WTC11 (cell line): ENCODE data around the gene ZSCAN21. TPM values are rescaled to one million over a fixed set of nuclear protein-coding genes. Genes with fewer than 3 reads are reported as not detected.

Experiments
- ATAC-seq: fragments of 200-7000 bp; cut with Tn5 transposase; 2 replicates; pipeline ENCODE4 v1.10.0; 2021; ENCODE audit warnings: mild to moderate bottlenecking, moderate library complexity
- CTCF ChIA-PET: fragments of 300-600 bp; sonication (Branson Sonifier 250); formaldehyde crosslinking; loops from one replicate; lab custom pipeline; 2021; ENCODE audit warnings: antibody characterized with exemption; lab: Charles Lee
- POLR2A ChIA-PET: fragments of 350-600 bp; sonication (Branson Sonifier 250); formaldehyde crosslinking; loops from one replicate; lab custom pipeline; 2021; ENCODE audit warnings: antibody characterized with exemption; lab: Charles Lee
- DNase-seq: peaks from one replicate; pipeline ENCODE4 v3.0.0; 2021; ENCODE audit warnings: low spot score
- H3K27ac Mint-ChIP-seq: 2 replicates; pipeline ENCODE4 v1.8.0; 2021; ENCODE audit warnings: mixed read lengths
- H3K27me3 Mint-ChIP-seq: 2 replicates; pipeline ENCODE4 v1.8.0; 2021; ENCODE audit warnings: low read depth, mild to moderate bottlenecking, moderate library complexity, mixed read lengths
- H3K36me3 Mint-ChIP-seq: 2 replicates; pipeline ENCODE4 v1.8.0; 2021; ENCODE audit warnings: mixed read lengths
- H3K4me1 Mint-ChIP-seq: 2 replicates; pipeline ENCODE4 v1.8.0; 2022; ENCODE audit warnings: mixed read lengths
- H3K4me3 Mint-ChIP-seq: 2 replicates; pipeline ENCODE4 v1.8.0; 2021; ENCODE audit warnings: mild to moderate bottlenecking, moderate library complexity, mixed read lengths
- H3K9me3 Mint-ChIP-seq: 2 replicates; pipeline ENCODE4 v1.8.0; 2021; ENCODE audit warnings: mixed read lengths
- ATF2 ChIP-seq: sonication (generic); formaldehyde crosslinking; IDR thresholded peaks from 2 replicates; pipeline ENCODE4 v1.8.1; 2022; ENCODE audit warnings: low read depth, missing genetic modification reagents, borderline replicate concordance
- ATF6 ChIP-seq: sonication (generic); formaldehyde crosslinking; IDR thresholded peaks from 2 replicates; pipeline ENCODE4 v1.8.1; 2023; ENCODE audit warnings: mild to moderate bottlenecking, missing genetic modification reagents
- CREM ChIP-seq: sonication (generic); formaldehyde crosslinking; IDR thresholded peaks from 2 replicates; pipeline ENCODE4 v1.8.1; 2022; ENCODE audit warnings: mild to moderate bottlenecking, missing genetic modification reagents, moderate library complexity
- CTCF ChIP-seq: fragments of 200-600 bp; IDR thresholded peaks from 2 replicates; pipeline ENCODE4 v1.8.0; 2022; ENCODE audit warnings: antibody characterized with exemption
- E2F5 ChIP-seq: sonication (generic); formaldehyde crosslinking; IDR thresholded peaks from 2 replicates; pipeline ENCODE4 v1.8.1; 2022; ENCODE audit warnings: mild to moderate bottlenecking, moderate library complexity, missing genetic modification reagents
- ERG ChIP-seq: fragments of 250-450 bp; sonication (Bioruptor Pico); IDR thresholded peaks from 2 replicates; pipeline ENCODE4 v1.8.0; 2021; ENCODE audit warnings: mild to moderate bottlenecking
- ESRRA ChIP-seq: sonication (generic); formaldehyde crosslinking; IDR thresholded peaks from 2 replicates; pipeline ENCODE4 v1.8.1; 2022; ENCODE audit warnings: mild to moderate bottlenecking, missing genetic modification reagents, borderline replicate concordance
- ETV6 ChIP-seq: sonication (generic); formaldehyde crosslinking; IDR thresholded peaks from 2 replicates; pipeline ENCODE4 v1.8.1; 2022; ENCODE audit warnings: mild to moderate bottlenecking, missing genetic modification reagents
- FOXP1 ChIP-seq: sonication (generic); formaldehyde crosslinking; IDR thresholded peaks from 2 replicates; pipeline ENCODE4 v1.8.0; 2022; ENCODE audit warnings: missing genetic modification reagents, mild to moderate bottlenecking, moderate library complexity, borderline replicate concordance
- GABPB1 ChIP-seq: sonication (generic); formaldehyde crosslinking; IDR thresholded peaks from 2 replicates; pipeline ENCODE4 v1.8.1; 2023; ENCODE audit warnings: mild to moderate bottlenecking, missing genetic modification reagents
- IRF1 ChIP-seq: sonication (generic); formaldehyde crosslinking; IDR thresholded peaks from 2 replicates; pipeline ENCODE4 v1.8.0; 2023; ENCODE audit warnings: missing genetic modification reagents
- KAT7 ChIP-seq: sonication (generic); formaldehyde crosslinking; IDR thresholded peaks from 2 replicates; pipeline ENCODE4 v1.8.1; 2023; ENCODE audit warnings: missing genetic modification reagents, mild to moderate bottlenecking, borderline replicate concordance
- MAX ChIP-seq: sonication (generic); formaldehyde crosslinking; IDR thresholded peaks from 2 replicates; pipeline ENCODE4 v1.8.0; 2022; ENCODE audit warnings: mild to moderate bottlenecking, missing genetic modification reagents
- NFE2L1 ChIP-seq: sonication (generic); formaldehyde crosslinking; IDR thresholded peaks from 2 replicates; pipeline ENCODE4 v1.8.1; 2023; ENCODE audit warnings: missing genetic modification reagents
- NR2C2 ChIP-seq: sonication (generic); formaldehyde crosslinking; IDR thresholded peaks from 2 replicates; pipeline ENCODE4 v1.8.0; 2022; ENCODE audit warnings: mild to moderate bottlenecking, missing genetic modification reagents
- RELA ChIP-seq: sonication (generic); formaldehyde crosslinking; IDR thresholded peaks from 2 replicates; pipeline ENCODE4 v1.8.1; 2022; ENCODE audit warnings: missing genetic modification reagents, mild to moderate bottlenecking, borderline replicate concordance
- SMAD3 ChIP-seq: sonication (generic); formaldehyde crosslinking; IDR thresholded peaks from 2 replicates; pipeline ENCODE4 v1.8.0; 2022; ENCODE audit warnings: missing genetic modification reagents, mild to moderate bottlenecking, borderline replicate concordance
- SP1 ChIP-seq: sonication (generic); formaldehyde crosslinking; conservative IDR thresholded peaks from 2 replicates; pipeline ENCODE4 v1.8.1; 2022; ENCODE audit warnings: missing genetic modification reagents
- TEAD1 ChIP-seq: sonication (generic); formaldehyde crosslinking; IDR thresholded peaks from 2 replicates; pipeline ENCODE4 v1.8.0; 2022; ENCODE audit warnings: mild to moderate bottlenecking, missing genetic modification reagents
- USF2 ChIP-seq: sonication (generic); formaldehyde crosslinking; IDR thresholded peaks from 2 replicates; pipeline ENCODE4 v1.8.1; 2023; ENCODE audit warnings: mild to moderate bottlenecking, missing genetic modification reagents, moderate library complexity
- ZBTB21 ChIP-seq: sonication (generic); formaldehyde crosslinking; IDR thresholded peaks from 2 replicates; pipeline ENCODE4 v1.8.1; 2023; ENCODE audit warnings: mild to moderate bottlenecking, missing genetic modification reagents, borderline replicate concordance
- ZBTB43 ChIP-seq: sonication (generic); formaldehyde crosslinking; IDR thresholded peaks from 2 replicates; pipeline ENCODE4 v1.8.1; 2023; ENCODE audit warnings: mild to moderate bottlenecking, missing genetic modification reagents
- ZNF317 ChIP-seq: sonication (generic); formaldehyde crosslinking; IDR thresholded peaks from 2 replicates; pipeline ENCODE4 v1.8.1; 2023; ENCODE audit warnings: low read depth, mild to moderate bottlenecking, moderate library complexity, missing genetic modification reagents, borderline replicate concordance
- ZNF512 ChIP-seq: sonication (generic); formaldehyde crosslinking; IDR thresholded peaks from 2 replicates; pipeline ENCODE4 v1.8.1; 2022; ENCODE audit warnings: missing genetic modification reagents, borderline replicate concordance
- total RNA-seq: library from RNA; stranded (reverse); gene quantifications from 3 replicates; pipeline ENCODE4 v1.2.3, GENCODE V29; 2021

ZSCAN21 gene
- total RNA-seq, 1 experiment from 2014 or later, result 25.5 TPM

- ATAC-seq (peak; percentile 86), DNase-seq (peak; percentile 98)
- Mint-ChIP-seq H3K36me3 (peaks cover 36% of the 10 kb centered on the region), H3K9me3 (peaks cover 5% of the 10 kb centered on the region; the same call in 1 of the 2 replicates), H3K4me3 (peak within 1 kb of the TSS; percentile 98), H3K4me1 (peaks cover 23% of the 10 kb centered on the region), H3K27me3 (no peaks in the 10 kb centered on the region; the same call in 1 of the 2 replicates), H3K27ac (peak within 1 kb of the TSS; percentile 95)
- ChIA-PET POLR2A (interaction anchor here (1.1 to 3.7 kb wide), 4 partner anchors 9 to 49 kb away, joined by 3 to 56 read pairs (median 4); partner anchors contain the start of genes AP4M1 and MCM7), CTCF (interaction anchor here (1.1 to 1.9 kb wide), 8 partner anchors 20 to 168 kb away, joined by 3 to 23 read pairs (median 8); partner anchors contain the start of genes AP4M1, MBLAC1, MCM7 and ZKSCAN1)
- peak; percentile 78; the same call in 1 of the 2 replicates for TF ChIP-seq FOXP1 (CRISPR knock-in tag)
- no peak for TF ChIP-seq ERG (CRISPR knock-in tag)
- TF ChIP-seq MAX, result peak; percentile 99
- TF ChIP-seq E2F5, result peak; percentile 89
- TF ChIP-seq KAT7 (CRISPR knock-in tag), result peak; percentile 67
- peak; percentile 88 for TF ChIP-seq GABPB1 (CRISPR knock-in tag)
- TF ChIP-seq CTCF, result peak; percentile 86
- peak; percentile 91 for TF ChIP-seq NFE2L1 (CRISPR knock-in tag)
- peak; percentile 85 for TF ChIP-seq ETV6 (CRISPR knock-in tag)
- TF ChIP-seq SP1 (CRISPR knock-in tag), result peak; percentile 95
- peak; percentile 68; the same call in 1 of the 2 replicates for TF ChIP-seq ESRRA (CRISPR knock-in tag)
- TF ChIP-seq ZNF512, result no peak
- peak; percentile 46; the same call in 1 of the 2 replicates for TF ChIP-seq USF2 (CRISPR knock-in tag)
- no peak for TF ChIP-seq ZNF317
- peak; percentile 91 for TF ChIP-seq ZBTB43 (CRISPR knock-in tag)
- 0 out of 2 replicates have a peak, but pooled peaks have one; percentile 38 for TF ChIP-seq IRF1
- TF ChIP-seq SMAD3, result peak; percentile 41; the same call in 1 of the 2 replicates
- TF ChIP-seq ATF6, result no peak
- TF ChIP-seq ZBTB21 (CRISPR knock-in tag), result no peak; the same call in 1 of the 2 replicates
- TF ChIP-seq NR2C2 (CRISPR knock-in tag), result peak; percentile 98
- TF ChIP-seq CREM (CRISPR knock-in tag), result peak; percentile 75
- TF ChIP-seq RELA (CRISPR knock-in tag), result 0 out of 2 replicates have a peak, but pooled peaks have one; percentile 41
- no peak for TF ChIP-seq ATF2 (CRISPR knock-in tag)
- TF ChIP-seq TEAD1 (CRISPR knock-in tag), result peak; percentile 33; the same call in 1 of the 2 replicates
Measured at GRCh38 chr7:100081535-100082102, 32.0 kb downstream of the ZSCAN21 start, which contains the start of gene ZNF3. ZNF3 (minus strand) TSS chr7:100081723; CDS start chr7:100077357, 4,366 bp downstream.
